ENCODE measurements around the gene DEAF1. TPM values are rescaled to one million over a fixed set of nuclear protein-coding genes. Genes with fewer than 3 reads are reported as not detected.

Gene DEAF1
- total and polyA plus RNA-seq, 10 of the 15 experiments (the other 5 are each of a cell fraction or from before 2014, with no cell fraction given): 0.68 to 51.3 (median 25.9) TPM

GRCh38 chr11:695538-696248 lies 671 bp upstream of the DEAF1 start, which contains the start of gene TMEM80 (continued):
- TF ChIP-seq RELA (IDR thresholded peaks at IDR 0.05; ENCODE audit: borderline replicate concordance, partially characterized antibody): peak; percentile 66
- no peak for TF ChIP-seq ZBED1 (IDR thresholded peaks at IDR 0.05; ENCODE audit: borderline replicate concordance)

- FAIRE-seq (peak; percentile 99), DNase-seq (ENCODE audit: low read depth, low spot score) (no peak), ATAC-seq (no peak)
- H2AFZ ChIP-seq (ENCODE audit: control insufficient read depth, low read depth, low read length): peak overlapping the region; percentile 84
- in situ Hi-C loops (cut with MboI): no loop called here
- peak overlapping the region; percentile 93 for H3K9ac ChIP-seq (ENCODE audit: control insufficient read depth, insufficient read depth, low read length)
- peak overlapping the region; percentile 71 for H3K4me3 ChIP-seq
- intact Hi-C loops (cut with micrococcal nuclease; ENCODE audit: unreplicated experiment): no loop called here
- RAD21 ChIA-PET (ENCODE audit: unreplicated experiment): interaction anchor here (1.0 to 8.1 kb wide), 4 partner anchors 25 to 141 kb away, joined by 3 to 112 read pairs (median 19); partner anchors contain the start of gene PHRF1
- POLR2A ChIA-PET: interaction anchor here (0.7 to 6.5 kb wide), 8 partner anchors 13 to 160 kb away, joined by 3 to 72 read pairs (median 3); partner anchors contain the start of genes HRAS and RPLP2
- no peaks in the 10 kb centered on the region for H3K27me3 ChIP-seq (replicated peaks in 1 of 2; ENCODE audit: control insufficient read depth in 2 of 2, insufficient read depth in 2 of 2, low read length in 1 of 2)
- CTCF ChIA-PET: interaction anchor here (1.1 to 5.8 kb wide), 8 partner anchors 29 to 247 kb away, joined by 3 to 127 read pairs (median 5); partner anchors contain the start of genes LMNTD2 and TALDO1
- peaks cover 24% of the 10 kb centered on the region for H3K4me1 ChIP-seq (ENCODE audit: control insufficient read depth, insufficient read depth, low read length)
- peak overlapping the region; percentile 96 for H3K27ac ChIP-seq (ENCODE audit: control insufficient read depth, insufficient read depth)
- no peaks in the 10 kb centered on the region for H3K9me3 ChIP-seq (replicated peaks; ENCODE audit: control insufficient read depth, insufficient read depth, low read length)
- H3K4me2 ChIP-seq (ENCODE audit: control insufficient read depth, insufficient read depth): peak overlapping the region; percentile 26; the same call in 1 of the 2 replicates
- H3K79me2 ChIP-seq (ENCODE audit: control insufficient read depth, insufficient read depth, low read length): peaks cover 37% of the 10 kb centered on the region
- H4K20me1 ChIP-seq (ENCODE audit: control insufficient read depth, insufficient read depth): no peaks in the 10 kb centered on the region; the same call in 1 of the 2 replicates
- TF ChIP-seq DPF2 (IDR thresholded peaks at IDR 0.05) (no peak), POLR2AphosphoS5 (IDR thresholded peaks at IDR 0.05; ENCODE audit: low read length) (peak; percentile 17; the same call in 1 of the 2 replicates), MTA3 (IDR thresholded peaks at IDR 0.05; ENCODE audit: borderline replicate concordance, low read length) (no peak), SPI1 (IDR thresholded peaks at IDR 0.05; ENCODE audit: borderline replicate concordance, insufficient read depth, low read depth, low read length) (0 out of 2 replicates have a peak, but pooled peaks have one; percentile 0), PKNOX1 (IDR thresholded peaks at IDR 0.05) (peak; percentile 78), CREB1 (IDR thresholded peaks at IDR 0.05; ENCODE audit: low read depth) (no peak), ATF2 (IDR thresholded peaks at IDR 0.05; ENCODE audit: low read length) (no peak), CHD2 (IDR thresholded peaks at IDR 0.05; ENCODE audit: borderline replicate concordance, low read depth, low read length) (no peak), REST (IDR thresholded peaks at IDR 0.05; ENCODE audit: low read depth, low read length) (no peak)
- no peaks in the 10 kb centered on the region; a peak in 2 of 4 replicates for H3K36me3 ChIP-seq (ENCODE audit: control insufficient read depth in 2 of 2, insufficient read depth in 2 of 2, low read length in 1 of 2)
- no TSS peak for BruUV-seq (replicated peaks)
- WGBS (ENCODE audit: insufficient coverage, insufficient replicate concordance, low lambda C conversion rate, missing lambda C conversion rate): 1% methylated on average over 25 of the region's 25 CpGs
- SMC1A ChIA-PET (ENCODE audit: uncharacterized antibody, unreplicated experiment): interaction anchor here (0.7 to 3.1 kb wide), 5 partner anchors 26 to 270 kb away, joined by 3 to 30 read pairs (median 7); partner anchors contain the start of gene PHRF1
Measured at GRCh38 chr11:695288-695537, 191 bp upstream of the DEAF1 start.

All from GM12878 (cell line).